Measurements from ENCODE around the gene FADS3.

Gene FADS3

GRCh38 chr11:61873588-61874376, 17.6 kb downstream of the FADS3 start:
- no peak for DNase-seq

DNA sequence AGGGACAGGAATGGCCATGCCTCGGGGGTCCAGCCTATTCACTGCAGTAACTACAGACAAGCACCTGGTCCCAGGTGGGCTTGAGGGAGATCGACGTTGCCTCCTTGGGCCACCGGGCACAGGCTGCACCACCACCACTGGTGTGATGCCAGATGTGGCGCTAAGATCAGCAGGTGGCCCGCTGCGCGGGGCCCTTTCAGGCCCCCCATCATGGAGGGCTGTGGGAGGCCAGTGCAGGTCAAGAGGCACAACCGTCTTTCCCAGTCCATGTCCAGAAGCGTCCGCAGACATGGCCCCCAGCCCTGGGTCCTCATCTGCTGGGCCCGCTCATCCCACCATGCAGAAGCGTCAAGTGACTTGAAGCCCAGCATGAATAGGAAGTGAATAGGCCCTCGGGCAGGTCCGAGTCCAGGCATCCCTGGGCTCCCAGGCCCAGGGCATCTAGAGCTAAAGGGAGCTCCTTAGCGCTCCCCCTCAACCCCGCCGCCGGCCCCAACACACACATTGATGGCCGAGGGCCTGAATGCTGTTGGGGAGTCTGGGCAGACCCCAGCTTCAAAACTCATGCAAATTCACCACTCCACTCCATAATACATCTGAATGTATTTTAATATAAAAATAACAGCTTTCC, 18.3 kb downstream of the FADS3 start:
- DNase-seq, result no peak

- DNase-seq, result peak; percentile 75 to 88 (median 81)
Measured at GRCh38 chr11:61871158-61871597, 20.2 kb downstream of the FADS3 start.

GRCh38 chr11:61870541-61871031, 20.8 kb downstream of the FADS3 start:
- DNase-seq, result no peak

DNA sequence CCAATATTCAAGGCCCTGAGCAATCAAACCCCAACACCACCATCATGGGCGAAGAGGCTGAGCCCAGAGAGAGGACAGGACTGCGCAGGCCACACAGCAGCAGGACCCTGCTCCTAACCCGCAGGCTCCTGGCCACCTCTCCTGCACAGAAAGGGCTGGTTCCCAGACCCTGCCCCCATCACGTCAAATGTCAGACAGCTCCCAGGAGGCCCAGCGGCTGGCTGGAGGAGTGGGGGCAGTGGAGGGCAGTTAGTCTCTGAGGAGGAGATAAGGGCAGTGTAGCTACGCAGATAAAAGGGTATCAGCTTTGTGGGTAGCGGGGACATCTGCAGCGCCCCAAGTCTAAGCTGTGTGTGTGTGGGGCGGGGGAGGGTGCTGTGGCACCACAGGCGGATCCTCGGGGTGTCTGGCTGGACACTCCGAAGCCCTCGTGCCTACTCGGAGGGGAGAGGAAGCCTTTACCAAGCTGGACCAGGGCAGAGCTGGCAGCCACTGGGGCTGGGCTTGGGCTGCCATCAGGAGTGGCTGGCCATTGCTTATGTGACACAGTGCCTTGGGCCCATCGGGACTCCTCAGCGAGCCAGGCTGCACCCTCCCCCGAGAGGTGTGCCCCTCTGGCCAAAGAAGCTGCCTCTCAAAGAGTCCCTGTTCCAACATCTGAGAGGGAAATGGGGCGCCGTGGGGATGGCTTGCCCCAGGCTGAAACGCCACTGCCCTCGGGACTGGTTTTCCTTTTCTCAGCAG, 21.5 kb downstream of the FADS3 start:
- no peak for DNase-seq

DNA sequence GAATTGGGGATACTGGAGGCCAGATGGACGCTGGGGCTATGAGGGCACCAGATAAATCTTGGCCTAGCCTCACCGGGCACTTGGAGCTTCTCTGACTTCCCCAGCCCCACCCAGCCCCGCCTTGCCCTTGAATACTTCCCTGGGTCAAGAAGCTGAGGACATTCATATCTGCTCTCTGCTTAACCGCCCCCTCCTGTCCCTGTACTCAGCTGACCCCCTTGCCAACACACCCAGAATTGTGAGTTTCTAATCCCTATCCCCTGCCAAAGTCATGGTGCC, 22.0 kb downstream of the FADS3 start:
- no peak for DNase-seq

GRCh38 chr11:61868571-61869428, 22.5 kb downstream of the FADS3 start:
- no peak for DNase-seq

DNA sequence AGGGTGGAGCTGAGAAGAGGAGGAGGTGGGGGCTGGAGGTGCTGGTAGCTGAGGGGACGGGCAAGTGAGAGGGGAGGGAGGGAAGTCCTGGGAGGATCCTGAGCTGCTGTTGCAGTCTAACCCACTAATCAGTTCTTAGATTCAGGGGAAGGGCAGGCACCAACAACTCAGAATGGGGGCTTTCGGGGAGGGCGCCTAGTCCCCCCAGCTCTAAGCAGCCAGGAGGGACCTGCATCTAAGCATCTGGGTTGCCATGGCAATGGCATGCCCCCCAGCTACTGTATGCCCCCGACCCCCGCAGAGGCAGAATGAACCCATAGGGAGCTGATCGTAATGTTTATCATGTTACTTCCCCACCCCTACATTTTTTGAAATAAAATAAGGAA, 24.4 kb downstream of the FADS3 start:
- no peak for DNase-seq

DNA sequence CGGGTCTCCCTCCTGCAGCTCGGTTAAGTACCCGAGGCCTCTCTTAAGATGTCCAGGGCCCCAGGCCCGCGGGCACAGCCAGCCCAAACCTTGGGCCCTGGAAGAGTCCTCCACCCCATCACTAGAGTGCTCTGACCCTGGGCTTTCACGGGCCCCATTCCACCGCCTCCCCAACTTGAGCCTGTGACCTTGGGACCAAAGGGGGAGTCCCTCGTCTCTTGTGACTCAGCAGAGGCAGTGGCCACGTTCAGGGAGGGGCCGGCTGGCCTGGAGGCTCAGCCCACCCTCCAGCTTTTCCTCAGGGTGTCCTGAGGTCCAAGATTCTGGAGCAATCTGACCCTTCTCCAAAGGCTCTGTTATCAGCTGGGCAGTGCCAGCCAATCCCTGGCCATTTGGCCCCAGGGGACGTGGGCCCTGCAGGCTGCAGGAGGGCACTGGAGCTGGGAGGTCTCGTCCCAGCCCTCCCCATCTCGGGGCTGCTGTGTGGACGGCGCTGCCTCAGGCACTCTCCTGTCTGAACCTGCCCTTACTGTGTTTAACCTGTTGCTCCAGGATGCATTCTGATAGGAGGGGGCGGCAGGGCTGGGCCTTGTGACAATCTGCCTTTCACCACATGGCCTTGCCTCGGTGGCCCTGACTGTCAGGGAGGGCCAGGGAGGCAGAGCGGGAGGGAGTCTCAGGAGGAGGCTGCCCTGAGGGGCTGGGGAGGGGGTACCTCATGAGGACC, 25.0 kb downstream of the FADS3 start:
- DNase-seq, result no peak

GRCh38 chr11:61864814-61865775, 26.2 kb downstream of the FADS3 start:
- DNase-seq, result no peak

DNA sequence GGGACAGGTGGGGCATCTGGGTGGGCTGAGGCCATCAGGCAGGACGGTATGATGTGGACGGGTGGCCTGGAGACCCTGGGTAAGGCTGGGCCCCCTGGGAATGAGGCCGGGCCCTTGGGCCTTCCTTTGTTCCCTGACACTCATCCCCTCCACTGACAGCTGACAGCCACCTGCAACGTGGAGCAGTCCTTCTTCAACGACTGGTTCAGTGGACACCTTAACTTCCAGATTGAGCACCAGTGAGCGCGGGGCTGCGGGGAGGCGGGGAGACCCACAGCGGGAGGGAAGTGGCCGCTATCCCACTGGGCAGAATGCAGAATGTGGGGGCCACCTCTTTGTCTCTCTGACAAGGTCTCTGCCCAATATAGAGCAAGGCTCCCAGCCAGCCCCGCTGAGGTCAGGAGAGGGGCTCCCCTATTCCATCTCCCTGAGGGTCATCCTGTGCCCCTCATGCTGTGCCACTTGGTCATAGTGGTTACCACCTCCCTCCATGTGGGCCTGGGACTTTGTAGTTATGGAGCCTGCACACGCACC, 27.7 kb downstream of the FADS3 start:
- no peak for DNase-seq

DNA sequence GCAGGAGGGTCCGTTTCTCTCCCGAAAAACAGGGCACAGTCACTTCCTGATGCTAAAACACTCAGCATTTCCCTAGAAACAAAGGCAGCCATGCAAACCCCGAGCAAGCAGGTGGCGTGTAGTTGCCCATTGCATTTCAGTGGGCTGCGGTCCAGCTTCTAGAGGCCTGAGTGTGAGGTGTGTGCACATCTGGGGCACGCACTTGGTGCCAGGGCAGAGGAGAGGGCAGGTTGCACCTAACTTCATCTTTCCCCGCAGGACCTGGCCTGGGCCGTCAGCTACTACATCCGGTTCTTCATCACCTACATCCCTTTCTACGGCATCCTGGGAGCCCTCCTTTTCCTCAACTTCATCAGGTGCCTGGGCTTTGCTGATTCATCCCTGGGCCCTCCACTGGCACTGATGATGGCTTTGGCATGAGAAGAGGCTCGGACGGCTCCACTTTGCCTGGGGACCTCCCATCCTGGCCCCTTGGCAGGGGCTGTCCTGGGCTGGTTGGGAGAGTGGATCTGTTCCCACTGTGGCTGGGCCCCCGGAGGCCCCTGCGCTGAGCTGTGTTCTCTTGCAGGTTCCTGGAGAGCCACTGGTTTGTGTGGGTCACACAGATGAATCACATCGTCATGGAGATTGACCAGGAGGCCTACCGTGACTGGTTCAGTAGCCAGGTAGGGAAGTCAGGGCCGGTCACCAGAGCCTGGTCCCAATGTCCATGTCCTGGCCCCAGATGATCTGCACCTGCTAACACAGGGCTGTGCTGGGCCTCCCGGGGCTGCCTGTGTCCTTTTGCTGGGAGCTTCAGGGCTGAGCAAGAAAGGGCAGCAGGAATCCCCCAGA, 28.4 kb downstream of the FADS3 start:
- no peak for DNase-seq

DNA sequence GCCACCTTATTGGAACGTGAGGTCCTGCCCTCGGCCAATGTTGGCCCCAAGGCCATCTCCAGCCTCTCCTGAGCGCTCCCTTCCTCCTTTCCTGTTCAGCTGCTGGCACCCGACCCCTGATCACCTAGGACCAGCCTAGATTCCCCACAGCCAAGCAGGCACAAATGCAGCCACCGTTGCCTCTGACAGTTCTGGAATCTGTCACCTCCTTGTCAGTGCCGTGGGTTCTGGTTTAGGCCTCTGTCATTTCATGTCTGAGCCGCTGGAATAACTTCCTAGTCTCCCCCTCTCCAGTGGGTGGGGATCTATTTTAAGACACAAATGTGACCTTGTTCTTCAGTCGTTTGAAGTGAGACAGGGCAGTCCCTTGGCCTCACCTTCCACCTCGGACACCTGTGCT, 29.7 kb downstream of the FADS3 start:
- DNase-seq, result no peak

- no peak for DNase-seq
Measured at GRCh38 chr11:61860054-61860903, 31.1 kb downstream of the FADS3 start.

DNA sequence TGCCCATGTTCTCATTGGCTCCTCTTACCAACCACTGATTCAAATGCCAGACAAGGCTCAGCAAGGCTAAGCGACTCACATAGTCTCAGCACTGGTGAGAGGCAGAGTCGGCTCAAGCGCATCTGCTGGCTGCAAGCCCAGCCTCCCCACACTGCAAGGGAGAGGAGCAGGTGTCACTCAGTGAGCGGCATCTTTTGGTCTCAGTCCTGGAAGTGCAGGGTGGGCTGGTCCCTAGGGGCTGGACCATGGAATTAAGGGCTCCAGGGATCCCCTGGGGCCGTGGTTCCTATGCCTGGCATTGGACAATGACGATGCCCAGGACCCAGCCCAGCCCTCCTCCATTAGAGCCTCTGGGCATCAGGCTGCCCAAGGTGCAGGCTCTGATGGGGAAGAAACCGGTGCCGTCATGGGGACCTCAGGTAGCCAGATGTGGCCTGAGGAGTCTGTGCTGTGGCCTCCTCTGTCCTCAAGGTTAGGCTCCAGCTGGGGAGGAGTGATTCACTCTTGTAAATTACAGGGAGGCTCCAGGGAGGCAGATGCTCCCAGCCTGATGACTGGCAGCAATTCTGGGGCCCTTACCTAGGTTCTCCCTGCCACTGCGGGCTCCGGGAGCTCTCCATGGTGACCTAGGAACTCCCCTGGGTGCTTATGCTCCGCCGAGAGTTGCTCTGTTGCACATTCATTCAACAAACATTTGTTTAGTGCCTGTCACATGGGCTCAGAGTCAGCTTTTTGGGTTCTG, 35.2 kb downstream of the FADS3 start:
- DNase-seq, result no peak

- DNase-seq, result no peak
Measured at GRCh38 chr11:61854966-61855714, 36.2 kb downstream of the FADS3 start.

DNA sequence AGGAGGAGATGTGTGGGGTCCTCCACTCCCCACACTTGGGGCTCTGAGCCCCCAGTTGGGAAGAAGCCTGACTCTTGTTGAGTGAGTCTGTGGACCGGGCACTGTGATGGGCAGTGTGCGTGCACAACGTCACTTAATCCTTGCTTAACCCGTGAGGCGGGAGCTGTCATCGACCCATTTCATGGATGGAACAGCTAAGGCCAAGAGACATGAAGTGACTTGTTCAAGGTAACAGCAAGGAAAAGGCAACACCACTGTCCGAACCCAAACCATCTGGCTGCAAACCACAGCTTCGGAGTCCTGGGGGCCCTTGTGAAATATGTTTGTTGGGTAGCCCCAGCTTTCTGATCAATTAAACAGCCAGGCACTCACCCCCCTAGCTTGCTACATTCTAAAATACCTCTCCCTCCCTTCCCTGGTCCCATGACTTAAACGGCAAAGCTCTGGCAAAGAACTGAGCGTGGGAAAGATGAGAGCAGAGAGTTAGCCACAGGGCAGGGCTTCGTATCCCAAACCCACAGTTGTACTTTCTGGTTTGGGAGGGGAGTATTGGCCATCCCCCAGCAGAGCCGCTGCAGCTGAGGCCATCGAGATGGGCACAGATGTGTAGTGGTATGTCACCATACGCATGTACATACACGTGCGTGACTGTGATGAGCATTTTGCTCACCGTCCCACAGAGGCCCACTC, 37.0 kb downstream of the FADS3 start:
- DNase-seq, result no peak
